Fibroblast of skin of left biceps (primary cell): ENCODE data around the gene HOXD10.
A peak's percentile ranks its signal among the peaks of the same experiment; 100 is the strongest.

Source experiments
- DNase-seq, 2 experiments: peaks; one replicate each; pipeline ENCODE4 v3.0.0-alpha.2; 2013; ENCODE audit warnings: low read depth in 2 of 2

Gene HOXD10

GRCh38 chr2:176123411-176124109, 7.0 kb downstream of the HOXD10 start:
- DNase-seq = no peak

GRCh38 chr2:176124110-176124946, 7.8 kb downstream of the HOXD10 start:
- no peak for DNase-seq

- DNase-seq = no peak
These were observed 8.6 kb downstream of the HOXD10 start for GRCh38 chr2:176124947-176125771.

GRCh38 chr2:176125772-176126054, 9.1 kb downstream of the HOXD10 start:
- DNase-seq = no peak

GRCh38 chr2:176126929-176127773, 10.6 kb downstream of the HOXD10 start:
- no peak for DNase-seq

- DNase-seq = no peak
These were observed 11.1 kb downstream of the HOXD10 start for GRCh38 chr2:176127774-176128072.

- DNase-seq = no peak
These were observed 11.8 kb downstream of the HOXD10 start for GRCh38 chr2:176128172-176128981.

GRCh38 chr2:176128982-176129796, 12.6 kb downstream of the HOXD10 start, which contains the start of gene HOXD8:
HOXD8 (plus strand) TSS chr2:176129705; CDS start chr2:176130367, 662 bp downstream.
- DNase-seq = peak; percentile 87 to 88

GRCh38 chr2:176129813-176130146, 13.2 kb downstream of the HOXD10 start:
- DNase-seq = no peak

- peak; percentile 94 to 96 for DNase-seq
These were observed 13.8 kb downstream of the HOXD10 start for GRCh38 chr2:176130147-176130956.

GRCh38 chr2:176130957-176131847, 14.6 kb downstream of the HOXD10 start:
- DNase-seq = no peak

GRCh38 chr2:176131848-176132158, 15.2 kb downstream of the HOXD10 start:
- no peak for DNase-seq

- peak in 1 of 2 experiments; percentile 67 for DNase-seq
These were observed 15.9 kb downstream of the HOXD10 start for GRCh38 chr2:176132205-176133171.

GRCh38 chr2:176133389-176133788, 16.8 kb downstream of the HOXD10 start:
- DNase-seq = no peak

- DNase-seq = no peak
These were observed 17.5 kb downstream of the HOXD10 start for GRCh38 chr2:176134035-176134434.

- DNase-seq = no peak
These were observed 18.5 kb downstream of the HOXD10 start for GRCh38 chr2:176135035-176135440.
